K562 (cell line): ENCODE measurements around the gene KLRF1. TPM values are rescaled to one million over a fixed set of nuclear protein-coding genes. Genes with fewer than 3 reads are reported as not detected.
A peak's percentile ranks its signal among the peaks of the same experiment; 100 is the strongest.

Experiments used
- ATAC-seq: fragments of 200-7000 bp; cut with Tn5 transposase; 3 replicates; pipeline ENCODE4 v1.9.1; 2020; ENCODE audit warnings: moderate library complexity
- BruUV-seq: library from RNA; stranded (reverse); fragments of 400-500 nt; replicated peaks from 2 replicates; lab custom pipeline; 2021; lab: Mats Ljungman, UMichigan
- CTCF ChIA-PET: fragments of 300-600 bp; formaldehyde crosslinking; extraction: SDS; loops from one replicate; lab custom pipeline; 2021; ENCODE audit warnings: low intra/inter-chr PET ratio; lab: Yijun Ruan, JAX
- POLR2A ChIA-PET: fragments of 300-600, 350-650 bp; sonication (Branson Sonifier 250); formaldehyde crosslinking; extraction: SDS; loops from one replicate; lab custom pipeline; 2021; ENCODE audit warnings: antibody characterized with exemption, inconsistent platforms; lab: Yijun Ruan, JAX
- DNase-seq, 4 experiments: peaks; one replicate each; pipeline versions ENCODE4 v3.0.0 to v3.0.0-alpha.2; 2011 to 2018; ENCODE audit warnings: low spot score in 3 of 4, mixed read lengths in 3 of 4; ENCODE audit errors: extremely low read depth in 1 of 4
- FAIRE-seq: peaks from 2 replicates; lab custom pipeline; 2011; peaks lifted over from hg19 to GRCh38; lab: Jason Lieb, UNC
- H2AFZ ChIP-seq: 2 replicates; pipeline ENCODE4 v1.6.0; 2011; ENCODE audit warnings: low read depth, low read length, control low read depth, inconsistent platforms
- H3K27ac ChIP-seq: fragments of 200-600 bp; 3 replicates; pipeline ENCODE4 v1.8.0; 2011; ENCODE audit warnings: low read depth, mild to moderate bottlenecking, control low read depth, inconsistent platforms, low read length, moderate library complexity, mixed read lengths; ENCODE audit errors: extremely low read depth
- H3K27me3 ChIP-seq, 2 experiments: fragments of 300-600 bp in 1 of 2; 2 replicates in 1 of 2; 3 replicates in 1 of 2; pipeline versions ENCODE4 v1.6.0 to v1.8.0; 2011; ENCODE audit warnings: inconsistent platforms in 2 of 2, low read length in 2 of 2, mild to moderate bottlenecking in 1 of 2, mixed read lengths in 1 of 2, moderate library complexity in 1 of 2; ENCODE audit not compliant: control insufficient read depth in 2 of 2, insufficient read depth in 2 of 2
- H3K36me3 ChIP-seq: fragments of 300-600 bp; 3 replicates; pipeline ENCODE4 v1.8.0; 2011; ENCODE audit warnings: mild to moderate bottlenecking, low read length, inconsistent platforms; ENCODE audit not compliant: control insufficient read depth, insufficient read depth
- H3K4me1 ChIP-seq, 2 experiments: fragments of 200-600 bp in 1 of 2; replicated peaks in 1 of 2; 2 replicates in 1 of 2; 3 replicates in 1 of 2; pipeline versions ENCODE4 v1.5.1 to v1.8.0; 2011; ENCODE audit warnings: inconsistent platforms in 2 of 2, low read length in 2 of 2, mild to moderate bottlenecking in 1 of 2, mixed read lengths in 1 of 2, moderate library complexity in 1 of 2; ENCODE audit not compliant: control insufficient read depth in 2 of 2, insufficient read depth in 2 of 2
- H3K4me2 ChIP-seq: 2 replicates; pipeline ENCODE4 v1.6.1; 2011; ENCODE audit warnings: low read length, control low read depth, inconsistent platforms, mixed read lengths; ENCODE audit not compliant: insufficient read depth
- H3K4me3 ChIP-seq: fragments of 200-600 bp; sonication (generic), shearing (Covaris generic); 2 replicates; pipeline ENCODE4 v1.5.1; 2016; ENCODE audit warnings: control low read depth, inconsistent platforms
- H3K79me2 ChIP-seq: fragments of 200-600 bp; 3 replicates; pipeline ENCODE4 v1.8.0; 2011; ENCODE audit warnings: low read length, inconsistent platforms; ENCODE audit not compliant: control insufficient read depth, insufficient read depth
- H3K9ac ChIP-seq, 2 experiments: 2 replicates each; pipeline versions ENCODE4 v1.6.0 to v1.6.1; 2011; ENCODE audit warnings: low read depth in 2 of 2, low read length in 2 of 2, control low read depth in 1 of 2, inconsistent platforms in 1 of 2, mild to moderate bottlenecking in 1 of 2, mixed read lengths in 1 of 2; ENCODE audit not compliant: insufficient read depth in 1 of 2
- H3K9me1 ChIP-seq: one replicate; pipeline ENCODE4 v1.6.0; 2011; ENCODE audit warnings: inconsistent platforms, mild to moderate bottlenecking, low read length, moderate library complexity; ENCODE audit not compliant: control insufficient read depth, insufficient read depth
- H3K9me3 ChIP-seq: replicated peaks from 2 replicates; pipeline ENCODE4 v1.5.1; 2011; ENCODE audit warnings: low read depth, low read length, inconsistent platforms; ENCODE audit not compliant: control insufficient read depth, insufficient read depth
- H4K20me1 ChIP-seq: replicated peaks from 2 replicates; pipeline ENCODE4 v1.6.1; 2011; ENCODE audit warnings: low read length, inconsistent platforms, mixed read lengths; ENCODE audit not compliant: control insufficient read depth, insufficient read depth
- C11orf30 ChIP-seq: fragments of 450-650 bp; IDR thresholded peaks from 2 replicates; pipeline ENCODE4 v1.6.1; 2016; ENCODE audit warnings: low read depth, mild to moderate bottlenecking
- EWSR1 ChIP-seq: fragments of 450-650 bp; IDR thresholded peaks from 2 replicates; pipeline ENCODE4 v1.6.1; 2018; ENCODE audit warnings: borderline replicate concordance, mild to moderate bottlenecking, low read depth, moderate library complexity; ENCODE audit not compliant: partially characterized antibody
- HNRNPL ChIP-seq: fragments of 200-400 bp; formaldehyde crosslinking; IDR thresholded peaks from 2 replicates; pipeline ENCODE4 v1.6.1; 2017; ENCODE audit warnings: low read depth, mild to moderate bottlenecking, low read length
- MAFG ChIP-seq: fragments of 450-650 bp; conservative IDR thresholded peaks from 2 replicates; pipeline ENCODE4 v1.6.1; 2016; ENCODE audit warnings: missing genetic modification characterization, missing compliant biosample characterization
- RBM17 ChIP-seq: fragments of 200-400 bp; formaldehyde crosslinking; IDR thresholded peaks from 2 replicates; pipeline ENCODE4 v1.6.1; 2017; ENCODE audit warnings: low read depth, mild to moderate bottlenecking, low read length, borderline replicate concordance
- SP2 ChIP-seq: IDR thresholded peaks from 2 replicates; pipeline ENCODE4 v1.6.1; 2011; ENCODE audit warnings: mild to moderate bottlenecking, low read depth, low read length, moderate library complexity; ENCODE audit not compliant: poor library complexity, severe bottlenecking; ENCODE audit errors: extremely low read depth
- ZNF316 ChIP-seq: fragments of 450-650 bp; IDR thresholded peaks from 2 replicates; pipeline ENCODE4 v1.6.1; 2016
- ZNF785 ChIP-seq: fragments of 250-450 bp; sonication (Bioruptor Pico); IDR thresholded peaks from 2 replicates; pipeline ENCODE4 v1.4.0; 2020; ENCODE audit warnings: mild to moderate bottlenecking
- WGBS: fragments of 100-300 bp; shearing (Covaris generic); methylation state at CpG from one replicate; pipeline ENCODE4 v1.1.6; 2016; ENCODE audit warnings: low coverage, mixed read lengths; ENCODE audit not compliant: insufficient coverage; ENCODE audit errors: missing lambda C conversion rate; 5-methylcytosine and 5-hydroxymethylcytosine counted together
- in situ Hi-C: fragments of 300-500 bp; cut with MboI; formaldehyde crosslinking; loops from 4 replicates; pipeline ENCODE4 v1.15.0; 2018; ENCODE audit warnings: inconsistent platforms, mixed read lengths
- intact Hi-C: fragments of 100-400 bp; cut with micrococcal nuclease; formaldehyde crosslinking; loops from 2 replicates; pipeline ENCODE4 v1.14.2; 2022
- polyA plus RNA-seq, 8 experiments: library from polyadenylated mRNA; depleted of rRNA in 4 of 8; stranded (reverse) in 5 of 8; unstranded in 3 of 8; fragments of >200 nt; fragmentation: Nextera tagmentation in 2 of 8; fragmentation: Illumina TruSeq in 1 of 8; extraction: Ambion mirVana in 2 of 8; extraction: Trizol in 1 of 8; gene quantifications; 2 replicates each; pipeline versions ENCODE4 v1.2.1 to v1.2.3, GENCODE V29; 2011 to 2014; ENCODE audit warnings: inconsistent platforms in 1 of 8, missing spikeins in 1 of 8
- total RNA-seq, 7 experiments: library from RNA; depleted of rRNA in 6 of 7; stranded (reverse); fragments of >200 nt in 6 of 7; fragmentation: Illumina TruSeq in 2 of 7; extraction: Trizol in 2 of 7; gene quantifications; 2 replicates each; pipeline versions ENCODE4 v1.2.1 to v1.2.3, GENCODE V29; 2011 to 2021; ENCODE audit warnings: low replicate concordance in 1 of 7
- TF ChIP-seq, protein P1 (sequence below), 2 experiments: fragments of 450-650 bp in 1 of 2; sonication (generic) in 1 of 2; formaldehyde crosslinking in 1 of 2; IDR thresholded peaks in 1 of 2; conservative IDR thresholded peaks in 1 of 2; 2 replicates each; pipeline versions ENCODE4 v1.6.1 to v1.8.1; 2016 to 2023; ENCODE audit warnings: mild to moderate bottlenecking in 2 of 2, moderate library complexity in 2 of 2, inconsistent platforms in 1 of 2, missing genetic modification reagents in 1 of 2

Gene KLRF1
- total and polyA plus RNA-seq, 9 of the 15 experiments (the other 6 are each of a cell fraction or from before 2014, with no cell fraction given), result 0.48 to 1.8 (median 1.1) TPM

DNA sequence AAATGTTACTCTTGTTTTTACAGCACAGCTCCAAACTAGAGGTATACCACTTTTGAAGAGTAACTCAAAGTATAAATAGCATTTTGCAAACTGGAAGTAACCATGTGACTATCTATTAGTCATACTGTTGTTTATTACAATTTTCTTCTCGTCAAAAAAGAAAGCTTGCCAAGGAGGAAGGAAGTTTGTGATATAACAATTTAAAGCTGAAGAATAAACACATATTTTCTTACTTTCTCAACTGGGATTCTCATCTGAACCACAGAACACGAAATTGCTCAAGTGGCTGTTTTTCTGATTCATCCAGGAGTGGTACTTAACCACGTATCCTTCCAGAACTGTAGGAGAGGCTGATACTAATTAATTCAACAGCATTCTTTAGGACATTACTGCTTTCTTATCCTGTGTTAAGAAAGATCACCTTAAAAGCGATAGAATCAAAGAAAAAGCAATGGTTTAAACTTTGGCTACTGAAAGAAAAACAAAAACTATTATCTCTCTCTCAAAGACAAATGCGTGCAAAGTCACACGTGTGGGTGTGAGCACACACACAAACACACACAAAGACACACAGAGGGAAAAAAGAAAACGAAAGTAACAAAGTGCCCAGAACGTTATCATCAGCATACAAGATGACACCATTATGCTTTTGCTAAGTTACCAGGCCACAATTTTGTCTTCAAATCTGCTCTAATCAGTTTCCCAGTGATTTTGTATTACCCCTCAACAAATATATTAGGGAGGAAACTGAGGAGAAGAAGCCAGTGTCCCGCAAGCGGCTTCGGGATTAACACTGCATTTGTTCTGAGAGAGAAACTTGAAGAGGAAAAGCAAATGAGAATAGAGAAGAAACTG lies 42.3 kb downstream of the KLRF1 start, which contains the start of gene CLEC2B (continued):
- TF ChIP-seq, protein P1, sequence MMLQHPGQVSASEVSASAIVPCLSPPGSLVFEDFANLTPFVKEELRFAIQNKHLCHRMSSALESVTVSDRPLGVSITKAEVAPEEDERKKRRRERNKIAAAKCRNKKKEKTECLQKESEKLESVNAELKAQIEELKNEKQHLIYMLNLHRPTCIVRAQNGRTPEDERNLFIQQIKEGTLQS (IDR thresholded peaks at IDR 0.05), result peak; percentile 33
- TF ChIP-seq, protein P1 (CRISPR knock-in tag; conservative IDR thresholded peaks at IDR 0.05), result no peak
- TF ChIP-seq SP2 (no peak), ZNF785 (CRISPR knock-in tag) (no peak)

DNA sequence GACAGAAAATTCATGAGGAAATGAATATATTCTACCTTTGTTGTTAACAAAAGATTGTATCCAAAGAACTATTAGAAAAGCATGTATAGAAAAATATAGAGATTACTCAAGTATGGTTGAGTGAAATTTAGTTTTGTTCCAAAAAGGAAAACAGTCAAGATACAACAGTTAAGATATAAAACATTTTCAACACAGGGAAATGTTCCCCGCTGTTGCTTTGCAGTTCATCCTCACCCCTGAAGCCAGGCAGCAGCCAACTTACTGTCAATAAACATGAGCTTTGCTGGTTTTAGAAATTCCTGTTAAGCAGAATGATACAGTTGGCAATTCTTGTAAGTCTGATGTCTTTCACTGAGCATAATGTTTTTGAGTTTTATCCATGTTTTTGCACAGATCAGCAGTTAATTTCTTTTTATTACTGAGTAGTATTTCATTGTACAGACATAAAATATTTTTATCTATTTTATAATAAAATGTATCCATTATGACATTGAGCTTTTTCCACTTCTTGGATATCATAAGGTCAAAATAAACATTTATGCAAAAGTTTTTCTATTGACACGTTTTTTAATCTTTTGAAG lies 43.1 kb downstream of the KLRF1 start:
- no peaks in the 10 kb centered on the region for H3K36me3 ChIP-seq
- H3K9me3 ChIP-seq, result no peaks in the 10 kb centered on the region
- BruUV-seq, result no TSS peak
- H3K4me2 ChIP-seq, result no peak overlapping the region
- H3K27ac ChIP-seq, result no peak overlapping the region
- WGBS, result 16% methylated on average over 2 of the region's 2 CpGs
- DNase-seq, result no peak
- intact Hi-C loops, result no loop called here
- TF ChIP-seq SP2 (no peak), HNRNPL (no peak), C11orf30 (peak; percentile 21; the same call in 1 of the 2 replicates), ZNF316 (peak; percentile 73), MAFG (tag) (peak; percentile 43; the same call in 1 of the 2 replicates), RBM17 (no peak), EWSR1 (no peak)
- no peaks in the 10 kb centered on the region for H3K79me2 ChIP-seq
- ChIA-PET CTCF (no interaction called here), POLR2A (no interaction called here)
- no peak for FAIRE-seq
- H3K9me1 ChIP-seq, result no peaks in the 10 kb centered on the region
- no peaks in the 10 kb centered on the region for H3K27me3 ChIP-seq
- no peaks in the 10 kb centered on the region for H4K20me1 ChIP-seq
- no peaks in the 10 kb centered on the region; a peak in 1 of 5 replicates for H3K4me1 ChIP-seq
- peak overlapping the region; percentile 14; the same call in 1 of the 2 replicates for H2AFZ ChIP-seq
- in situ Hi-C loops, result no loop called here
- no peak for ATAC-seq
- no peak overlapping the region for H3K4me3 ChIP-seq
- no peak overlapping the region for H3K9ac ChIP-seq
